ENCODE data around the gene PEAR1. TPM values are rescaled to one million over a fixed set of nuclear protein-coding genes. Genes with fewer than 3 reads are reported as not detected.

Gene PEAR1
- total RNA-seq, 1 experiment from 2014 or later: 0.18 TPM

- Mint-ChIP-seq H3K4me3 (ENCODE audit: unreplicated experiment) (no peak overlapping the region), H3K36me3 (ENCODE audit: insufficient read depth, unreplicated experiment) (peaks cover 55% of the 10 kb centered on the region), H3K9me3 (ENCODE audit: unreplicated experiment) (no peaks in the 10 kb centered on the region), H3K27me3 (ENCODE audit: insufficient read depth, unreplicated experiment) (no peaks in the 10 kb centered on the region), H3K4me1 (ENCODE audit: low read depth, unreplicated experiment) (no peaks in the 10 kb centered on the region), H3K27ac (ENCODE audit: unreplicated experiment) (no peak overlapping the region)
- CTCF ChIA-PET: interaction anchor here (0.6 kb wide), 1 partner anchor 123 kb away, joined by 7 read pairs; no protein-coding TSS in a partner anchor
- Histone ChIP-seq H3K27me3 (replicated peaks; ENCODE audit: control insufficient read depth, insufficient read depth, low read length) (no peaks in the 10 kb centered on the region), H3K36me3 (ENCODE audit: control insufficient read depth, insufficient read depth, low read length) (peaks cover 3% of the 10 kb centered on the region), H3K4me3 (ENCODE audit: low read depth, low read length) (no peak overlapping the region), H3K4me1 (no peaks in the 10 kb centered on the region), H3K9me3 (no peaks in the 10 kb centered on the region)
- no TSS peak for BruUV-seq (replicated peaks)
- no peak for DNase-seq
- TF ChIP-seq, protein P1, sequence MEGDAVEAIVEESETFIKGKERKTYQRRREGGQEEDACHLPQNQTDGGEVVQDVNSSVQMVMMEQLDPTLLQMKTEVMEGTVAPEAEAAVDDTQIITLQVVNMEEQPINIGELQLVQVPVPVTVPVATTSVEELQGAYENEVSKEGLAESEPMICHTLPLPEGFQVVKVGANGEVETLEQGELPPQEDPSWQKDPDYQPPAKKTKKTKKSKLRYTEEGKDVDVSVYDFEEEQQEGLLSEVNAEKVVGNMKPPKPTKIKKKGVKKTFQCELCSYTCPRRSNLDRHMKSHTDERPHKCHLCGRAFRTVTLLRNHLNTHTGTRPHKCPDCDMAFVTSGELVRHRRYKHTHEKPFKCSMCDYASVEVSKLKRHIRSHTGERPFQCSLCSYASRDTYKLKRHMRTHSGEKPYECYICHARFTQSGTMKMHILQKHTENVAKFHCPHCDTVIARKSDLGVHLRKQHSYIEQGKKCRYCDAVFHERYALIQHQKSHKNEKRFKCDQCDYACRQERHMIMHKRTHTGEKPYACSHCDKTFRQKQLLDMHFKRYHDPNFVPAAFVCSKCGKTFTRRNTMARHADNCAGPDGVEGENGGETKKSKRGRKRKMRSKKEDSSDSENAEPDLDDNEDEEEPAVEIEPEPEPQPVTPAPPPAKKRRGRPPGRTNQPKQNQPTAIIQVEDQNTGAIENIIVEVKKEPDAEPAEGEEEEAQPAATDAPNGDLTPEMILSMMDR (IDR thresholded peaks at IDR 0.05; ENCODE audit: insufficient read depth in 1 of 2, low read depth in 1 of 2, low read length in 1 of 2, severe bottlenecking in 1 of 2, unreplicated experiment in 1 of 2): no peak
- intact Hi-C loops (cut with micrococcal nuclease; ENCODE audit: unreplicated experiment): no loop called here
- POLR2A ChIA-PET: no interaction called here
Observed at GRCh38 chr1:156951371-156951770, 57.9 kb downstream of the PEAR1 start.

DNA sequence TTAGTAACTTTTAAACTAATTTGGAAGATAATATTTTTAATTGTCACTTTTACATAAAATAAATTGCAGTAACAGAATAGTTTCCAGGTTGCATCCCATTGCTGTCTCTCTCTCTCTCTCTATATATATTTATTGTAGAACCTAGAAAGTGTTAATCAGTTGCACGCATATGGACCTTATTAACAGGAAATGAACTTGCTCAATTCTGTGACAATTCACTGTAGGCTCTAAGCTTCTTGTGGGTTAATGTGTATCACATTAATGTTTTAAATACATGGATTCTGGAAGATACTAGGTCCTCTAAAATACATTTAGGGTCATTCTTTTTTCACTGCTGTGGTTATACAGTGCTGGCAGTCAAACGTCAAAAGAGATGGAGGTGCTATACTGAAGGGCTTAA is 60.1 kb downstream of the PEAR1 start:
- Mint-ChIP-seq H3K9me3 (ENCODE audit: unreplicated experiment) (no peaks in the 10 kb centered on the region), H3K4me1 (ENCODE audit: low read depth, unreplicated experiment) (peaks cover 5% of the 10 kb centered on the region), H3K27ac (ENCODE audit: unreplicated experiment) (no peak overlapping the region), H3K27me3 (ENCODE audit: insufficient read depth, unreplicated experiment) (no peaks in the 10 kb centered on the region), H3K36me3 (ENCODE audit: insufficient read depth, unreplicated experiment) (peaks cover 57% of the 10 kb centered on the region), H3K4me3 (ENCODE audit: unreplicated experiment) (no peak overlapping the region)
- no TSS peak for BruUV-seq (replicated peaks)
- CTCF ChIA-PET: no interaction called here
- POLR2A ChIA-PET: no interaction called here
- no peaks in the 10 kb centered on the region for H3K9me3 ChIP-seq
- H3K27me3 ChIP-seq (replicated peaks; ENCODE audit: control insufficient read depth, insufficient read depth, low read length): no peaks in the 10 kb centered on the region
- H3K36me3 ChIP-seq (ENCODE audit: control insufficient read depth, insufficient read depth, low read length): peaks cover 5% of the 10 kb centered on the region
- intact Hi-C loops (cut with micrococcal nuclease; ENCODE audit: unreplicated experiment): no loop called here
- no peak overlapping the region for H3K4me3 ChIP-seq (ENCODE audit: low read depth, low read length)
- TF ChIP-seq, protein P1 (IDR thresholded peaks at IDR 0.05; ENCODE audit: insufficient read depth in 1 of 2, low read depth in 1 of 2, low read length in 1 of 2, severe bottlenecking in 1 of 2, unreplicated experiment in 1 of 2): no peak
- H3K4me1 ChIP-seq: no peaks in the 10 kb centered on the region
- no peak for DNase-seq

DNA sequence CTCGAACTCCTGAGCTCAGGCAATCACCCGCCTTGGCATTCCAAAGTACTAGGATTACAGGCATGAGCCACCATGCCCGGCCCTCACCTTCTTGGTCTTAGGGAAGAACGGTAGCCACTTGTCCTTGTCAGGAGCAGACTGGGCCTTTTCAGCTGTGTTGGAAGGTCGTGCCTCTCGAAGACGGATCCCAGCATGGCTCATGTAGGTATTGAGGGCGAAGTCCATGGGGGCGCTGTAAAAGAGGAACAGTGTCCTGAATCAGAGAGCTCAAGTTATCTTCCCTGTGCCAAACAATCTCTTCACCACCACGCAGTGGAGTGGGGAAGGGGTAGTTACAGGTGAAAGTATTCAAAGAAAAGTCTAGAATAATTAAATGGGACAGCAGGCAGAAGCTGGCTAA is 62.8 kb downstream of the PEAR1 start:
- no peaks in the 10 kb centered on the region for H3K4me1 ChIP-seq
- Mint-ChIP-seq H3K4me1 (ENCODE audit: low read depth, unreplicated experiment) (peaks cover 11% of the 10 kb centered on the region), H3K27me3 (ENCODE audit: insufficient read depth, unreplicated experiment) (no peaks in the 10 kb centered on the region), H3K4me3 (ENCODE audit: unreplicated experiment) (no peak overlapping the region), H3K27ac (ENCODE audit: unreplicated experiment) (no peak overlapping the region), H3K9me3 (ENCODE audit: unreplicated experiment) (no peaks in the 10 kb centered on the region), H3K36me3 (ENCODE audit: insufficient read depth, unreplicated experiment) (peaks cover 36% of the 10 kb centered on the region)
- no peak overlapping the region for H3K4me3 ChIP-seq (ENCODE audit: low read depth, low read length)
- ChIA-PET CTCF (no interaction called here), POLR2A (no interaction called here)
- H3K27me3 ChIP-seq (replicated peaks; ENCODE audit: control insufficient read depth, insufficient read depth, low read length): no peaks in the 10 kb centered on the region
- H3K36me3 ChIP-seq (ENCODE audit: control insufficient read depth, insufficient read depth, low read length): peaks cover 13% of the 10 kb centered on the region
- TF ChIP-seq, protein P1 (IDR thresholded peaks at IDR 0.05; ENCODE audit: insufficient read depth in 1 of 2, low read depth in 1 of 2, low read length in 1 of 2, severe bottlenecking in 1 of 2, unreplicated experiment in 1 of 2): no peak
- intact Hi-C loops (cut with micrococcal nuclease; ENCODE audit: unreplicated experiment): no loop called here
- no peaks in the 10 kb centered on the region for H3K9me3 ChIP-seq
- no peak for DNase-seq
- no TSS peak for BruUV-seq (replicated peaks)
